ENCODE results near the gene ARRB2.

DNA sequence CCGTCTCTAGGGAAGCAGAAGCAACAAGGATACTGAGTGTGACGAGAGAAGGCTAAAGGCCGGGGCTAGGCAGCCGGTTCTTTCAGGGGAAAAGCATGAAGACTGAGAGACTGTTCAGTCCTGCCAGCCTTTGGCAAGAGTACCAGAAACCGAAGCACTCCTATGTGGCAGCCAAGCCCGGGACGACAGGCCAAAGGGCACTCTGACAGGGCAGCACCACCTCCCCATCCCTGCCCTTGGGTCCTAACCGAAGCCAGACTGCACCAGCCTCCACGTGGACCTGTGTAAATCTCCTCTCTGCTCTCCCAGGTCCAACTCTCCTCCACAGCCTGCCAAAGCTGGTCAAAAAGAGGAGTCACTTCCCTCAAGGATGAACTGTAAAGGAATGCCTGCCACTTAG lies 45.4 kb upstream of the ARRB2 start:
- TF ChIP-seq POLR2A (IDR thresholded peaks at IDR 0.05; ENCODE audit: low read length), result no peak
- TF ChIP-seq GATA1 (IDR thresholded peaks at IDR 0.05; ENCODE audit: low read depth, low read length), result no peak
